HG03095 (cell line): ENCODE data around the gene ZNG1B.
"Not testable (repeated sequence)": the region's sequence is repeated elsewhere in the genome, so short reads cannot be mapped to it uniquely, and the experiment has no call there.

Experiments used
- ATAC-seq: cut with Tn5 transposase; IDR thresholded peaks from one replicate; pipeline ENCODE4 v1.9.1; 2021; ENCODE audit warnings: moderate library complexity; ENCODE audit not compliant: unreplicated experiment

ZNG1B gene

DNA sequence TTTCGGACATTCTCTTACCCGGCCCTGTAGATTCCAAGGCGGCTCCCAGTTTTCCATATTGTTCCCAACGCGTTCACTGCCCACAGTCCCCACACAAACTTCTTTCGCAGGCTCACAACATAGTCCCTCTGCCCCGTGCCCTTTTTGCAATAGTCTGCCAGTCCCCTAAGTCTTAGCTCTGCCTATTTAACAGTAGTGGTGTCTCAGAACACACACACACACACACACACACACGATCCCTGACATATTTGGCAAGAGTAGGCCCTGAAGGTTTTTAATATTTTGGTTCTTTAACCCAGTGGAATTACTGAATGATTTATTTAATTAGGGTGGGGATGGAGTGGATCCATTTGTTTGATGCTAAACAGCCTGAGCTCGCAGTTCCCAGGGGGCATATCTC, 105.0 kb downstream of the ZNG1B start:
- not testable (repeated sequence) for ATAC-seq
